ENCODE results near the gene SLC35F4. TPM values are rescaled to one million over a fixed set of nuclear protein-coding genes. Genes with fewer than 3 reads are reported as not detected.
"Not testable (repeated sequence)": the region's sequence is repeated elsewhere in the genome, so short reads cannot be mapped to it uniquely, and the experiment has no call there.

The SLC35F4 gene
- total RNA-seq, 6 experiments from 2014 or later = not detected

DNA sequence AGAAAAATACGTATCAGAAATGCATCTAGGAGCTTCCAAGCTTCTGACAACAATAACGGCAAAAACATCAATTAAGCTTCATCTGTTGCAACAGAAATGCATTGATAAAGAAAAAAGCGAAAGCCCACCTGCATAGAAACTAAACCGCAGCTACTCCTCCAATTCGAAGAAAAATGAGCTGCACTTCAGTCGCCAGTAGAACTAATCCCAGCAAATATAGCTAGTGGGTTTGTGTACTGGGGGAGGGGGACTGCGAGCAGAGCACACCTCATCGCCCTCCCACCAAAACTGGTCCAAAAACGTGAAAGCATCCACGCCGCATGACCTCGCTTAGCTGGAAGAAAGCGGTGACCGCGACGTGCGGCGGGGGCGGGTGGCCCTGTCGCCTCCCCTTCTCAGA lies 1.2 kb downstream of the SLC35F4 start:
- Mint-ChIP-seq H3K27ac (no peak overlapping the region), H3K4me3 (no peak overlapping the region), H3K9me3 (0 out of 2 replicates have a peak, but pooled peaks cover 4% of the 10 kb centered on the region), H3K4me1 (ENCODE audit: low read depth) (no peaks in the 10 kb centered on the region), H3K27me3 (ENCODE audit: insufficient read depth) (no peaks in the 10 kb centered on the region; the same call in 1 of the 2 replicates), H3K36me3 (ENCODE audit: low read depth) (no peaks in the 10 kb centered on the region)
- DNase-seq = no peak
- TF ChIP-seq, protein P1, sequence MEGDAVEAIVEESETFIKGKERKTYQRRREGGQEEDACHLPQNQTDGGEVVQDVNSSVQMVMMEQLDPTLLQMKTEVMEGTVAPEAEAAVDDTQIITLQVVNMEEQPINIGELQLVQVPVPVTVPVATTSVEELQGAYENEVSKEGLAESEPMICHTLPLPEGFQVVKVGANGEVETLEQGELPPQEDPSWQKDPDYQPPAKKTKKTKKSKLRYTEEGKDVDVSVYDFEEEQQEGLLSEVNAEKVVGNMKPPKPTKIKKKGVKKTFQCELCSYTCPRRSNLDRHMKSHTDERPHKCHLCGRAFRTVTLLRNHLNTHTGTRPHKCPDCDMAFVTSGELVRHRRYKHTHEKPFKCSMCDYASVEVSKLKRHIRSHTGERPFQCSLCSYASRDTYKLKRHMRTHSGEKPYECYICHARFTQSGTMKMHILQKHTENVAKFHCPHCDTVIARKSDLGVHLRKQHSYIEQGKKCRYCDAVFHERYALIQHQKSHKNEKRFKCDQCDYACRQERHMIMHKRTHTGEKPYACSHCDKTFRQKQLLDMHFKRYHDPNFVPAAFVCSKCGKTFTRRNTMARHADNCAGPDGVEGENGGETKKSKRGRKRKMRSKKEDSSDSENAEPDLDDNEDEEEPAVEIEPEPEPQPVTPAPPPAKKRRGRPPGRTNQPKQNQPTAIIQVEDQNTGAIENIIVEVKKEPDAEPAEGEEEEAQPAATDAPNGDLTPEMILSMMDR (IDR thresholded peaks at IDR 0.05) = no peak

DNA sequence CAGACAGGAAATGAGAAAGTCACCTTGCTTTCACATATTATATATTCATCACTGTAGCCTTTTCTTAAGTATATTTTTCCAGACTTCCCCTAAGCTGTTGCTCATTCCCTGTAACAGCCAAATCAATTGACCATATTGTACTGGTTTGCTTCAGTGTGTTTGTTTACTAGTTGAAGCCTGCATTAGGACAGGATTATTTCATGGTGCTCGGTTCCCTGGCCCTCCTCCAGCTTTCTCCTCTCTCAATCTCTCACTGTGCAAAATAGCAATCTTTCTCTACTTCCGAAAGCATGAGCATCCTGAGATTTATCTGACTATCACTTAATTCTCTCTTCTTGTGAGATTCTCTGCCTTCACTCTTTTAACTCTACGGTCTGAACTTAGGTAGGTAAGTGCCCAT lies 2.4 kb downstream of the SLC35F4 start:
- no peaks in the 10 kb centered on the region for H3K36me3 Mint-ChIP-seq (ENCODE audit: low read depth)
- 0 out of 2 replicates have a peak, but pooled peaks cover 4% of the 10 kb centered on the region for H3K9me3 Mint-ChIP-seq
- TF ChIP-seq, protein P1 (IDR thresholded peaks at IDR 0.05) = no peak
- DNase-seq = no peak
- no peaks in the 10 kb centered on the region; the same call in 1 of the 2 replicates for H3K27me3 Mint-ChIP-seq (ENCODE audit: insufficient read depth)
- H3K27ac Mint-ChIP-seq = no peak overlapping the region
- H3K4me1 Mint-ChIP-seq (ENCODE audit: low read depth) = no peaks in the 10 kb centered on the region
- no peak overlapping the region for H3K4me3 Mint-ChIP-seq

DNA sequence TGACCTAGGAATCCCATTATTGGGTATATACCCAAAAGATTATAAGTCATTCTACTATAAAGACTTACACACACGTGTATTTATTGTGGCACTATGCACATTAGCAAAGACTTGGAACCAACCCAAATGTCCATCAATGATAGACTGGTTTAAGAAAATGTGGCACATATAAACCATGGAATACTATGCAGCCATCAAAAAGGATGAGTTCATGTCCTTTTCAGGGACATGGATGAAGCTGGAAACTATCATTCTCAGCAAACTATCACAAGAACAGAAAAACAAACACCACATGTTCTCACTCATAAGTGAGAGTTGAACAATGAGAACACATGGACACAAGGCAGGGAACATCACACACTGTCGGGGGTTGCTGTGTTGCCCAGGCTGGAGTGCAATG lies 10.2 kb downstream of the SLC35F4 start:
- DNase-seq; H3K4me3 Mint-ChIP-seq; H3K27me3 Mint-ChIP-seq (ENCODE audit: insufficient read depth); H3K27ac Mint-ChIP-seq; H3K36me3 Mint-ChIP-seq (ENCODE audit: low read depth); H3K4me1 Mint-ChIP-seq (ENCODE audit: low read depth): not testable (repeated sequence)
- peaks cover 15% of the 10 kb centered on the region for H3K9me3 Mint-ChIP-seq

DNA sequence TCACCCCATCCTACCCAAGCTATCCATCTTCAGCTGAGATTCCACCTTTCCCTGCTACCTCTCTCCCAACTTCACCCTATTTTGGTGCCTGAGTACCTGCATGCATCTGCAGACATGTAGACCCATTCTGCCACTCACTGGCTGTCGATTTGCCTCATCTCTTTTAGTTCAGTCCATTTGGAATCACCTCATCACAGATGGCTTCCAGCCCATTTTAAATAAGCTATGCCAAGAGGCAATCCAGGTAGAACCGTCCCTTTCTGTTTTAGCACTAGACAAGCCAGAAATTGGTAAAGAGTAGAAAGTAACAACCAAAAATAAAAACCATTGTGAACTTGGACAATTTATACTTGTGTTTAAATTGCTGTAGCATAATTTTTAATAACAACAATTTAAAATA lies 11.3 kb downstream of the SLC35F4 start:
- H3K27me3 Mint-ChIP-seq (ENCODE audit: insufficient read depth) = no peaks in the 10 kb centered on the region; the same call in 1 of the 2 replicates
- no peak for DNase-seq
- H3K36me3 Mint-ChIP-seq (ENCODE audit: low read depth) = no peaks in the 10 kb centered on the region; the same call in 1 of the 2 replicates
- no peak overlapping the region for H3K27ac Mint-ChIP-seq
- H3K9me3 Mint-ChIP-seq = peaks cover 15% of the 10 kb centered on the region
- H3K4me1 Mint-ChIP-seq (ENCODE audit: low read depth) = no peaks in the 10 kb centered on the region
- TF ChIP-seq, protein P1 (IDR thresholded peaks at IDR 0.05) = no peak
- no peak overlapping the region for H3K4me3 Mint-ChIP-seq

DNA sequence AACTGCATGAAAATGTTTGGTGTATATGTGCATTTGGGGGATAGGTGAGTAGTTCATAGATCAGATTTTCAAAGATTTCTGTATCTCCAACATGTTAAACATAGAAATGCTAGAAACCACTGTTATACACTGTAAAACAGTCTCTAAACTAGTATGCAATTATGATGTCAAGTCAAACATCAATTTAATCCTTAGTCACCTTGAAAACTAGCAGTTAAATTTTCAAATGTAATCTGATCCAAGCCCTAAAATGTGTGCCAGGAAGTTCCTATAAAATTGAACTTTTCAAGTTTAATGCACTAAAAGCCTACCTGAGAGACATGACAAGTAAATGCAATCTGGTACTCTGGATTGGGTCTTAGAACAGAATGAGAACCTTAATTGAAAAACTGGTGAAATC lies 14.5 kb downstream of the SLC35F4 start:
- H3K27ac Mint-ChIP-seq = no peak overlapping the region
- H3K9me3 Mint-ChIP-seq = peaks cover 11% of the 10 kb centered on the region
- DNase-seq = no peak
- no peak overlapping the region for H3K4me3 Mint-ChIP-seq
- H3K36me3 Mint-ChIP-seq (ENCODE audit: low read depth) = no peaks in the 10 kb centered on the region; the same call in 1 of the 2 replicates
- H3K27me3 Mint-ChIP-seq (ENCODE audit: insufficient read depth) = no peaks in the 10 kb centered on the region; the same call in 1 of the 2 replicates
- no peaks in the 10 kb centered on the region for H3K4me1 Mint-ChIP-seq (ENCODE audit: low read depth)
- TF ChIP-seq, protein P1 (IDR thresholded peaks at IDR 0.05) = no peak

DNA sequence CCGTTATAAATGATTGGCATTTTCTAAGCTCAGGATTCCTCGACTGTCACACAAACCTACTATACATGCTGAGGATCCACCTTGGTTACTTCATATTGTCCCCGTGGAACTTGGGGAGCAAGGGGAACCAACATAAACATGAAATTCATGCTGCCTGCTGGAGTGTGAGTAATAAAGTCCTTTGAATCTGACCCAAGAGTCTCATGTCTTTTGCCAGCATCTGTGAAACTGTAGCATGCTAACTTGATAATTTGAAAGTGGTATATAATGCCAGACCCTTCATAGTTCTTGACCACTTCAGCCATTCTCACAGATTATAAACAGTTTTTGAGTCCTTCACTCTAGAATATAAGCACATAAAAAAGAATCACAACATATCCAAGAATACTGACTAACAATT lies 17.1 kb downstream of the SLC35F4 start:
- Mint-ChIP-seq H3K4me3 (no peak overlapping the region), H3K27ac (no peak overlapping the region), H3K4me1 (ENCODE audit: low read depth) (no peaks in the 10 kb centered on the region), H3K9me3 (peaks cover 6% of the 10 kb centered on the region; the same call in 1 of the 2 replicates), H3K36me3 (ENCODE audit: low read depth) (no peaks in the 10 kb centered on the region), H3K27me3 (ENCODE audit: insufficient read depth) (no peaks in the 10 kb centered on the region; the same call in 1 of the 2 replicates)
- no peak for DNase-seq
- TF ChIP-seq, protein P1 (IDR thresholded peaks at IDR 0.05) = no peak
